Endodermal cell (in vitro differentiated cells): ENCODE results near the gene WNK4. TPM values are rescaled to one million over a fixed set of nuclear protein-coding genes. Genes with fewer than 3 reads are reported as not detected.

Experiments
- DNase-seq: peaks from one replicate; pipeline ENCODE4 v3.0.0-alpha.2; 2017
- H3K27ac ChIP-seq: 2 replicates; pipeline ENCODE4 v1.5.1; 2013; ENCODE audit warnings: mild to moderate bottlenecking, low read depth, low read length, moderate library complexity
- H3K27me3 ChIP-seq: 2 replicates; pipeline ENCODE4 v1.6.1; 2013; ENCODE audit warnings: mild to moderate bottlenecking, low read length, moderate library complexity; ENCODE audit not compliant: insufficient read depth, control insufficient read depth, poor library complexity, severe bottlenecking
- H3K36me3 ChIP-seq: 2 replicates; pipeline ENCODE4 v1.7.0; 2013; ENCODE audit warnings: mild to moderate bottlenecking, low read length, moderate library complexity; ENCODE audit not compliant: control insufficient read depth, insufficient read depth
- H3K4me1 ChIP-seq: one replicate; pipeline ENCODE4 v1.7.0; 2013; ENCODE audit warnings: low read length; ENCODE audit not compliant: control insufficient read depth, insufficient read depth
- H3K4me3 ChIP-seq: 2 replicates; pipeline ENCODE4 v1.5.1; 2013; ENCODE audit warnings: mild to moderate bottlenecking, low read length, moderate library complexity
- H3K9ac ChIP-seq: 2 replicates; pipeline ENCODE4 v1.6.1; 2013; ENCODE audit warnings: mild to moderate bottlenecking, low read length, moderate library complexity; ENCODE audit not compliant: poor library complexity, severe bottlenecking; ENCODE audit errors: extremely low read depth
- H3K9me3 ChIP-seq: 2 replicates; pipeline ENCODE4 v1.6.1; 2013; ENCODE audit warnings: mild to moderate bottlenecking, low read length, moderate library complexity; ENCODE audit not compliant: control insufficient read depth
- H3K27ac Mint-ChIP-seq: 2 replicates; pipeline ENCODE4 v1.8.0; 2020; ENCODE audit warnings: mixed read lengths
- H3K27me3 Mint-ChIP-seq: 2 replicates; pipeline ENCODE4 v1.8.0; 2021; ENCODE audit warnings: mild to moderate bottlenecking, mixed read lengths; ENCODE audit not compliant: insufficient read depth
- H3K36me3 Mint-ChIP-seq: 2 replicates; pipeline ENCODE4 v1.8.0; 2020; ENCODE audit warnings: low read depth, mixed read lengths
- H3K4me1 Mint-ChIP-seq: 2 replicates; pipeline ENCODE4 v1.8.0; 2020; ENCODE audit warnings: mixed read lengths
- H3K4me3 Mint-ChIP-seq: 2 replicates; pipeline ENCODE4 v1.8.0; 2020; ENCODE audit warnings: mild to moderate bottlenecking, moderate library complexity, mixed read lengths
- H3K9me3 Mint-ChIP-seq: 2 replicates; pipeline ENCODE4 v1.8.0; 2020; ENCODE audit warnings: mild to moderate bottlenecking, mixed read lengths
- CTCF ChIP-seq: fragments of 200-600 bp; sonication (generic); conservative IDR thresholded peaks from 2 replicates; pipeline ENCODE4 v1.5.0; 2021; ENCODE audit warnings: antibody characterized with exemption, mild to moderate bottlenecking
- WGBS, 2 experiments: methylation state at CpG; one replicate each; pipeline versions ENCODE4 v1.1.5 to v1.1.7; 2013; ENCODE audit warnings: missing lambda C conversion rate in 2 of 2, mixed read lengths in 1 of 2; ENCODE audit not compliant: insufficient coverage in 1 of 2, insufficient read length in 1 of 2; 5-methylcytosine and 5-hydroxymethylcytosine counted together
- microRNA-seq: library from miRNA; unstranded; fragments of <30 nt; microRNA quantifications from one replicate; pipeline ENCODE4 v1.2.0, GENCODE V29; 2020; ENCODE audit warnings: borderline microRNAs expressed
- total RNA-seq, 2 donors: library from RNA; stranded (reverse); fragmentation: NEBNext Ultra II Directional in 1 of 2; extraction: Animal tissue kit (Norgen Biotek cat#: 25700) in 1 of 2; gene quantifications; 2 replicates in 1 of 2; 3 replicates in 1 of 2; pipeline ENCODE4 v1.2.1, GENCODE V29; 2021

The WNK4 gene
- total RNA-seq, 2 donors from 2014 or later: 2.1 to 3.3 TPM

DNA sequence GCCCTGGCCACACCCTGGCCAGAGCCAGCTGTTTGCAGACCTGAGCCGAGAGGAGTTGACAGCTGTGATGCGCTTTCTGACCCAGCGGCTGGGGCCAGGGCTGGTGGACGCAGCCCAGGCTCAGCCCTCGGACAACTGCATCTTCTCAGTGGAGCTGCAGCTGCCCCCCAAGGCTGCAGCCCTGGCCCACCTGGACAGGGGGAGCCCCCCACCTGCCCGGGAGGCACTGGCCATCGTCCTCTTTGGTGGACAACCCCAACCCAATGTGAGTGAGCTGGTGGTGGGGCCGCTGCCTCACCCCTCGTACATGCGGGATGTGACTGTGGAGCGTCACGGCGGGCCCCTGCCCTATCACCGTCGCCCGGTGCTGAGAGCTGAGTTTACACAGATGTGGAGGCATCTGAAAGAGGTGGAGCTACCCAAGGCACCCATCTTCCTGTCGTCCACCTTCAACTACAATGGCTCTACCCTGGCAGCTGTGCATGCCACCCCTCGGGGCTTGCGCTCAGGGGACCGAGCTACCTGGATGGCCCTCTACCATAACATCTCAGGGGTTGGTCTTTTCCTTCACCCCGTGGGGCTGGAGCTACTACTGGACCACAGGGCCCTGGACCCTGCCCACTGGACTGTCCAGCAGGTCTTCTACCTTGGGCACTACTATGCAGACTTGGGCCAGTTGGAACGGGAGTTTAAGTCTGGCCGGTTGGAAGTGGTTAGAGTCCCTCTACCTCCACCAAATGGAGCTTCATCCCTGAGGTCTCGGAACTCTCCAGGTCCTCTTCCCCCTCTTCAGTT is 64.5 kb downstream of the WNK4 start:
- H3K27me3 Mint-ChIP-seq: no peaks in the 10 kb centered on the region
- peaks cover 16% of the 10 kb centered on the region for H3K4me1 Mint-ChIP-seq
- H3K9me3 Mint-ChIP-seq: no peaks in the 10 kb centered on the region
- H3K4me3 ChIP-seq: no peak overlapping the region
- H3K27me3 ChIP-seq: no peaks in the 10 kb centered on the region
- peaks cover 55% of the 10 kb centered on the region for H3K36me3 Mint-ChIP-seq
- WGBS, 2 experiments: 97 to 98% methylated on average over 13 to 24 of the region's 24 CpGs
- DNase-seq: no peak
- H3K27ac ChIP-seq: no peak overlapping the region
- H3K9me3 ChIP-seq: no peaks in the 10 kb centered on the region
- no peak for TF ChIP-seq CTCF
- H3K27ac Mint-ChIP-seq: no peak overlapping the region
- no peak overlapping the region for H3K9ac ChIP-seq
- H3K36me3 ChIP-seq: peaks cover 49% of the 10 kb centered on the region
- H3K4me3 Mint-ChIP-seq: no peak overlapping the region
- peaks cover 3% of the 10 kb centered on the region for H3K4me1 ChIP-seq

GRCh38 chr17:42845556-42845917 is 65.1 kb downstream of the WNK4 start:
- H3K9ac ChIP-seq: no peak overlapping the region
- peaks cover 46% of the 10 kb centered on the region for H3K36me3 ChIP-seq
- H3K27me3 ChIP-seq: no peaks in the 10 kb centered on the region
- no peaks in the 10 kb centered on the region for H3K9me3 ChIP-seq
- no peak overlapping the region for H3K27ac ChIP-seq
- Mint-ChIP-seq H3K9me3 (no peaks in the 10 kb centered on the region), H3K36me3 (peaks cover 51% of the 10 kb centered on the region), H3K27ac (no peak overlapping the region), H3K4me3 (no peak overlapping the region), H3K4me1 (peaks cover 16% of the 10 kb centered on the region), H3K27me3 (no peaks in the 10 kb centered on the region)
- H3K4me3 ChIP-seq: no peak overlapping the region
- H3K4me1 ChIP-seq: peaks cover 3% of the 10 kb centered on the region
- no peak for TF ChIP-seq CTCF
- WGBS, 2 experiments: 94 to 96% methylated on average over 8 to 12 of the region's 12 CpGs
- DNase-seq: no peak

GRCh38 chr17:42845918-42846593 is 65.6 kb downstream of the WNK4 start:
- peaks cover 18% of the 10 kb centered on the region for H3K4me1 Mint-ChIP-seq
- 92% methylated on average over 7 of the region's 7 CpGs; no CpG with 5 or more reads in 1 of the 2 experiments for WGBS, 2 experiments
- no peak overlapping the region for H3K27ac Mint-ChIP-seq
- no peaks in the 10 kb centered on the region for H3K27me3 Mint-ChIP-seq
- Histone ChIP-seq H3K36me3 (peaks cover 42% of the 10 kb centered on the region), H3K4me1 (peaks cover 3% of the 10 kb centered on the region), H3K27ac (no peak overlapping the region), H3K9me3 (no peaks in the 10 kb centered on the region), H3K9ac (no peak overlapping the region), H3K4me3 (no peak overlapping the region), H3K27me3 (no peaks in the 10 kb centered on the region)
- H3K4me3 Mint-ChIP-seq: no peak overlapping the region
- peaks cover 48% of the 10 kb centered on the region for H3K36me3 Mint-ChIP-seq
- TF ChIP-seq CTCF: no peak
- no peak for DNase-seq
- no peaks in the 10 kb centered on the region for H3K9me3 Mint-ChIP-seq

Small RNAs within 50 kb of the gene (microRNA-seq; reads per million reads assigned to microRNA genes)
- not detected for gene MIR6781

Other genes with a start within 250 kb of the WNK4 start
- 10 to 100 TPM; 29.1 to 31.5 TPM for gene NAGLU, start 244.4 kb upstream of the WNK4 start, total RNA-seq
- gene HSD17B1, start 227.7 kb upstream of the WNK4 start, total RNA-seq: 1 to 10 TPM; 2.4 to 2.8 TPM
- gene COASY, start 218.5 kb upstream of the WNK4 start, total RNA-seq: 10 to 100 TPM; 97.7 to 99.4 TPM
- 10 to 100 TPM; 37.1 to 38.5 TPM for gene MLX, start 213.5 kb upstream of the WNK4 start, total RNA-seq
- gene PSMC3IP, start 202.9 kb upstream of the WNK4 start, total RNA-seq: 10 to 100 TPM; 27.8 to 38.6 TPM
- 10 to 100 TPM; 51.5 to 55.4 TPM for gene RETREG3, start 171.2 kb upstream of the WNK4 start, total RNA-seq
- gene TUBG1, start 170.9 kb upstream of the WNK4 start, total RNA-seq: 100 to 1,000 TPM in 1 of 2 donors, 10 to 100 TPM in 1; 94.2 to 124 TPM
- gene TUBG2, start 121.3 kb upstream of the WNK4 start, total RNA-seq: 10 to 100 TPM; 32.4 to 38.0 TPM
- 10 to 100 TPM; 13.7 to 24.3 TPM for gene PLEKHH3, start 103.6 kb upstream of the WNK4 start, total RNA-seq
- 1 to 10 TPM in 1 of 2 donors, under 1 TPM in 1; 0.70 to 1.7 TPM for gene CCR10, start 98.8 kb upstream of the WNK4 start, total RNA-seq
- gene CNTNAP1, start 98.1 kb upstream of the WNK4 start, total RNA-seq: 10 to 100 TPM in 1 of 2 donors, 1 to 10 TPM in 1; 9.9 to 18.9 TPM
- 10 to 100 TPM; 26.0 to 27.2 TPM for gene EZH1, start 35.6 kb upstream of the WNK4 start, total RNA-seq
- gene RAMP2, start 19.4 kb upstream of the WNK4 start, total RNA-seq: 1 to 10 TPM; 4.9 to 5.1 TPM
- gene VPS25, start 7.2 kb upstream of the WNK4 start, total RNA-seq: 100 to 1,000 TPM; 114 to 126 TPM
- gene COA3, start 18.1 kb downstream of the WNK4 start, total RNA-seq: 10 to 100 TPM; 64.6 to 67.8 TPM
- gene CNTD1, start 18.3 kb downstream of the WNK4 start, total RNA-seq: not detected
- gene BECN1, start 43.7 kb downstream of the WNK4 start, total RNA-seq: 10 to 100 TPM; 59.9 to 60.6 TPM
- 100 to 1,000 TPM; 153 to 178 TPM for gene PSME3, start 52.8 kb downstream of the WNK4 start, total RNA-seq
- 1 to 10 TPM; 3.7 to 3.8 TPM for gene AOC2, start 64.0 kb downstream of the WNK4 start, total RNA-seq
- gene AOC3, start 70.6 kb downstream of the WNK4 start, total RNA-seq: 1 to 10 TPM; 1.3 to 1.9 TPM
- not detected for gene G6PC1, start 120.2 kb downstream of the WNK4 start, total RNA-seq
- gene AARSD1, start 183.8 kb downstream of the WNK4 start, total RNA-seq: 10 to 100 TPM; 48.7 to 50.9 TPM
- gene PTGES3L, start 199.5 kb downstream of the WNK4 start, total RNA-seq: 1 to 10 TPM; 4.6 to 7.9 TPM
- gene RUNDC1, start 200.0 kb downstream of the WNK4 start, total RNA-seq: 10 to 100 TPM; 17.7 to 18.5 TPM
- 1,000 to 10,000 TPM; 1,077 to 1,196 TPM for gene RPL27, start 217.8 kb downstream of the WNK4 start, total RNA-seq
- 1 to 10 TPM; 3.0 to 5.1 TPM for gene IFI35, start 226.2 kb downstream of the WNK4 start, total RNA-seq
- gene VAT1, start 241.8 kb downstream of the WNK4 start, total RNA-seq: 100 to 1,000 TPM; 306 to 402 TPM
- gene RND2, start 244.6 kb downstream of the WNK4 start, total RNA-seq: 10 to 100 TPM; 36.1 to 55.5 TPM